Urinary bladder (tissue), 4 donors: ENCODE measurements around the gene PRSS48. TPM values are rescaled to one million over a fixed set of nuclear protein-coding genes. Genes with fewer than 3 reads are reported as not detected.
"Not testable (repeated sequence)": the region's sequence is repeated elsewhere in the genome, so short reads cannot be mapped to it uniquely, and the experiment has no call there.

ENCODE experiments used
- DNase-seq: peaks from one replicate; pipeline ENCODE4 v3.0.0-alpha.2; 2015; ENCODE audit errors: extremely low spot score
- H3K27ac ChIP-seq: one replicate; pipeline ENCODE4 v1.5.1; 2013; ENCODE audit warnings: low read depth, mild to moderate bottlenecking, moderate library complexity
- H3K36me3 ChIP-seq: one replicate; pipeline ENCODE4 v1.6.1; 2013; ENCODE audit warnings: mild to moderate bottlenecking, moderate library complexity; ENCODE audit not compliant: insufficient read depth
- H3K4me1 ChIP-seq: one replicate; pipeline ENCODE4 v1.6.1; 2013; ENCODE audit warnings: mild to moderate bottlenecking, moderate library complexity; ENCODE audit not compliant: insufficient read depth
- H3K4me3 ChIP-seq: one replicate; pipeline ENCODE4 v1.5.1; 2013; ENCODE audit warnings: low read depth, low read length
- WGBS: extraction: QIAGEN DNeasy Blood & Tissue Kit; methylation state at CpG from one replicate; pipeline ENCODE4 v1.1.7; 2013; 5-methylcytosine and 5-hydroxymethylcytosine counted together
- polyA plus RNA-seq: library from polyadenylated mRNA; stranded (reverse); fragments of 200-250 nt; gene quantifications from one replicate; pipeline ENCODE4 v1.2.3, GENCODE V29; 2013
- total RNA-seq: library from RNA; depleted of rRNA; stranded (reverse); fragments of >200 nt; gene quantifications from one replicate; pipeline ENCODE4 v1.2.3, GENCODE V29; 2014
- donor health status: healthy with polysubstance abuse.
- donor health status: healthy.

Gene PRSS48, protein sequence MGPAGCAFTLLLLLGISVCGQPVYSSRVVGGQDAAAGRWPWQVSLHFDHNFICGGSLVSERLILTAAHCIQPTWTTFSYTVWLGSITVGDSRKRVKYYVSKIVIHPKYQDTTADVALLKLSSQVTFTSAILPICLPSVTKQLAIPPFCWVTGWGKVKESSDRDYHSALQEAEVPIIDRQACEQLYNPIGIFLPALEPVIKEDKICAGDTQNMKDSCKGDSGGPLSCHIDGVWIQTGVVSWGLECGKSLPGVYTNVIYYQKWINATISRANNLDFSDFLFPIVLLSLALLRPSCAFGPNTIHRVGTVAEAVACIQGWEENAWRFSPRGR
- not detected for total RNA-seq
- not detected for polyA plus RNA-seq

DNA sequence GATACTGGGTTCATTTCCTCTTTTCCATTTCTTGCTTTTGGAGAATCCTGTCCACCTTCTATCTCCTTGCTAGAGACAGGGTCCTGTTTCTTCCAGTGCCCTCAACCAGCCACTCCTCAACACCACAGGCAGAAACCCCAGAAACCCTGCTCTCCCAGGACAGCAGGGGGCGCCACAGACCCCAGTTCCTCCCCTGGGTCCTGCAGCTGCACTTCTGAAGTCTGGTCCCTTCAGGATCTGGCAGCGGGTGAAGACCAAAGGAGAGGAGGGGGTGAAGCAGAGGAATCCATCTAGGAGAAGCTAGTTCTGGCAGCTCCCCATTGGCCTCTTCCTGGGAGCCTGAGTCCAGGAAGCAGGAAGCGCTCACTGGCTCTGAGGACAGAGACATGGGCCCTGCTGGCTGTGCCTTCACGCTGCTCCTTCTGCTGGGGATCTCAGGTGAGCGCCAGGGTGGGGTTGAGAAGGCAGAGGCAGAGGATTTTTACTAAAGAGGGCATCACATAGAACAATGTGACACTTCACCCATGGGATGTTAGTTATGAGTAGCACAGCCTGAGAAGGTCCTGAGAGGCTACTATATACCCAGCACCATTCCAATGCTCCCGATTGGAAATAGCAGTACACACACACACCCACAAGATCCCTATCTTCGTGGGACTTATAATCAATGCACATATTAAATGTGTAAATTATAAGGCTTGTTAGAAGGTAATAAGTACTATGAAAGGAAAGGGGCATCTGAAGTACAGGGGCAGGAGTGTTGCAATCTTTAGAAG lies at the start of gene PRSS48:
PRSS48 (plus strand) TSS at position 375 of the 776 bp plus-strand sequence; CDS start at position 387, 12 bp downstream.
- DNase-seq, result no peak

DNA sequence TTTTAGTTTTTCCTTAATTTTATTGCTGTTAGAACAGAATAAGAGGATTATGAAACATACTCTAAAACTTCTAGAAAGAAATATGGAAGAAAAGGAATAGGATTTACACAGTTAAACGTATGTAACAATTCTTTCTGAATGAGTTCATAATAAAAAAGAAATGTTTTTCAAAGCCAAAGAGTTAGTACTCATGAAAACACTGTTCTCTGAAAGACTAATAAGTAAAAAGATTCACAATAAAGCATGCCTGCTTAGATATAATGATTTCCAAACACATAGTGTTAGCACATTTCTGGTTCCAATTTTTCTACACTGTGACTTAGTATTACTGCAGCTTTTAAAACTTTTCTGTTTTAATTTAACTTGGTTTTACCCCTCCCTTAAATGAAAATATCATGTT lies 49.8 kb upstream of the PRSS48 start:
- Histone ChIP-seq H3K4me1 (no peaks in the 10 kb centered on the region), H3K27ac (no peak overlapping the region), H3K4me3 (peak overlapping the region; percentile 28), H3K36me3 (no peaks in the 10 kb centered on the region)
- no peak for DNase-seq
- whole genome bisulfite sequencing, result 27% methylated on average over 1 of the region's 1 CpG

More for the DNA sequence above, at the start of gene PRSS48:
- Histone ChIP-seq H3K4me1 (no peaks in the 10 kb centered on the region), H3K27ac (no peak within 1 kb of the TSS), H3K4me3 (no peak within 1 kb of the TSS), H3K36me3 (no peaks in the 10 kb centered on the region)
- WGBS, result 77% methylated on average over 7 of the region's 7 CpGs

DNA sequence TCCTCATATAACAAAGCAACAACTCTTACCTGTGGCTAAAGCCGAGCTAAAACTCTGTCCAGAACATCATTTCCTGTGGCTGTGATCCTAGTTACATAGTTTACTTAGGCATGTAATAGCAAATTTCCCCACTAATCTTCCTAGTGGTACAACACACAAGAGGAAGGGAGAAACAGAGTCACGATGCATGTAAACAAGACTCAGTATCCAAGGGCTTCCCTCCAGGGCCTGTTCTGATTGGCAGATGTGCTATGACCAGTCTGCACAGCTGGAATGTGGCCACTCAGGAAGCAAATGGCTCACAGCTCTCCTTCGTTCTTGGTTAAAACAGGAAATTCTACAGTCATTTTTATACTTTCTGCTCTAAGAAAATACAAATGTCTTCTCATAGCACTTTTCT lies 49.2 kb upstream of the PRSS48 start:
- no peaks in the 10 kb centered on the region for H3K36me3 ChIP-seq
- DNase-seq, result no peak
- peak overlapping the region; percentile 28 for H3K4me3 ChIP-seq
- no peaks in the 10 kb centered on the region for H3K4me1 ChIP-seq
- WGBS, result 12% methylated on average over 3 of the region's 3 CpGs
- H3K27ac ChIP-seq, result peak overlapping the region; percentile 75

DNA sequence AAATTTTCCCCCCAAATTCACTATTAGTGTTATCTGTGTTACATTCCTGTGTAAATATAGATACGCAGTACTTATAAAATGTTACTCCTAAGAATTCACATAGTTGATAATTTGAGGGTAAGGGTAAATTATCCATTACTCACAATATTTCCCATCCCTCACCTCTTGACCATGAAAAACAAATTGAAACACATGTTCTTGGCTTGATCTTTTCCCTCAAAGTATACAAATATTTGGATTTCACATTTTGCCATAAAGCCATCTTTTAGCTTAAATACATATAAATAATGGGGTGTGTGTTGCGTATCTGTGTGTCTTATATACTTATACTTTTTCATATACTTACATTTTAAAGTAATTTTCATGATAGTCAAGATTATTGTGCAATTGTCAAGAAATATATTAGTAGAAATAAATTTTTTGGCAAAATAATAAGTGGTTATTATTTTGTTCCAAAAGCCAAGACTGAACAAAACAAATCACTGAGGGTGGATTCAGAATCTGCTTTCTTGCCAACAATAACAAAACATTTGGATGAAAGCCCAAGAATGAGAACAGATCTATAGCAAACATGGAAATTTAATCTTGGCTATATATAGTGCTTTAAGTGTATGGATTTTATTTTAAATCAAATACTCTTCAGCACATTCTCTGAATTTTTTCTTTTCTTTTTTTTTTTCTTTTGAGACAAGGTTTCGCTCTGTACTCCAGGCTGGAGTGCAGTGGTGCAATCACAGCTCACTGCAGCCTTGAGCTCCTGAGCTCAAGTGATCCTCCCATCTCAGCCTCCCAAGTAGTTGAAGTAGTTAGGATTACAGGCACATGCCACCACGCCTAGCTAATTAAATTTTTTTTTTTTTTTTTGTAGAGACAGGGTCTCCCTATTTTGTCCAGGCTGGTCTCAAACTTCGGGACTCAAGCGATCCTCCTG lies 48.5 kb upstream of the PRSS48 start:
- Histone ChIP-seq H3K27ac (no peak overlapping the region), H3K4me3 (no peak overlapping the region), H3K4me1 (no peaks in the 10 kb centered on the region), H3K36me3 (no peaks in the 10 kb centered on the region)
- DNase-seq, result no peak
- 62% methylated on average over 6 of the region's 6 CpGs for WGBS

DNA sequence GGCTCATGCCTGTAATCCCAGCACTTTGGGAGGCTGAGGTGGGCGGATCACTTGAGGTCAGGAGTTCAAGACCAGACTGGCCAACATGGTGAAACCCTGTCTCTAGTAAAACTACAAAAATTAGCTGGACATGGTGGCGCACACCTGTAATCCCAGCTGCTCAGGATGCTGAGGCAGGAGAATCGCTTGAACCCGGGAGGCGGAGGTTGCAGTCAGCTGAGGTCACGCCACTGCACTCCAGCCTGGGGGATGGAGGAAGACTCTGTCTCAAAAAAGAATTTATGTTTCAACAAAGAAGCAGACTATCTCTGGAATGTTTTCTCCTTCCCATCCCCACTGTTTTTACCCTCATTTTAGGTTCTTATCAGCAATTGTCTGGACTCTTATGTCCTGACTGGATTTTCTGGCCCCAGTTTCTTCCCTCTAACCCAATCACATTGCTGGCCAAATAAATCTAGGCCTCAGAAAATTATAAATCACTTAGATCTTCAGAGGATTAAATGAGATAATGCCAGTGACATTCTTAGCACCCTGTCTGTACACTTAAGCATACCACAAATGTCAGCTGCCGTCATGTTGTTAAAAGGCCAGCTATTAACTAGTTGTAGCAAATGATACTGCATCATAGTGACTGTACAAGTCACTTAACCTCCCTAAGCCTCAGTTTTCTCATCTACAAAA lies 44.9 kb upstream of the PRSS48 start:
- no peaks in the 10 kb centered on the region for H3K4me1 ChIP-seq
- H3K36me3 ChIP-seq, result no peaks in the 10 kb centered on the region
- 64% methylated on average over 7 of the region's 7 CpGs for WGBS
- no peak overlapping the region for H3K4me3 ChIP-seq
- DNase-seq, result no peak
- peak overlapping the region; percentile 5 for H3K27ac ChIP-seq

DNA sequence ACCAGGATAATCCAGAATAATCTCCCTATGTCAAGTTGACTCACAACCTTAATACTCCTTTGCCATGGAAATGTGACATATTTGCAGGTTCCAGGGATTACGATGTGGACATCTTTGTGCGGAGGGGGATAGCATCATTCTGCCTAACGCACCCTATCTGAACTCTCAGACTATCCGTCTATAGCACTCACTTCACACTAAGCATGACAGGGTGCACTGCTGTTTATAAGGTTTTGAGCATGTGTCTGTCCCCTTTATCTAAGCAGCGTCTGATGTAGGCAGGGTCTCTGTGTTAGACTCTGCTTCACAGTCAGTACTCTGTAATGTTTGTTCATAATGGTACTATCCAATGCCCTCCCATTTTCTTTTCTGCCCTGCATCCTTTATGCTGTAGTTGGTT lies 43.4 kb upstream of the PRSS48 start:
- no peak overlapping the region for H3K27ac ChIP-seq
- no peaks in the 10 kb centered on the region for H3K4me1 ChIP-seq
- H3K36me3 ChIP-seq, result no peaks in the 10 kb centered on the region
- WGBS, result 72% methylated on average over 5 of the region's 5 CpGs
- DNase-seq, result no peak
- no peak overlapping the region for H3K4me3 ChIP-seq

DNA sequence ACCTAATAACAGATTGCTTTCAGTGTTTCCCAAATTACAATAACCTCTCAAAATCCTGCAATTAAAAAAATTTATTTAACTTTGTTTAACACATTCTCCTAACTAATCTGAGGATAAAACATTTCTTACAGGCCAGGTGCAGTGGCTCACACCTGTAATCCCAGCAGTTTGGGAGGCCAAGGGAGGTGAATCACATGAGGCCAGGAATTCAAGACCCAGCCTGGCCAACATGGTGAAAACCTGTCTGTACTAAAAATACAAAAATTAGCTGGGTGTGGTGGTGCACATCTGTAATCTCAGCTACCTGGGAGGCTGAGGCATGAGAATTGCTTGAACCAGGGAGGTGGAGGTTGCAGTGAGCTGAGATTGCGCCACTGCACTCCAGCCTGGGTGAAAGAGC lies 41.6 kb upstream of the PRSS48 start:
- not testable (repeated sequence) for H3K27ac ChIP-seq, DNase-seq, H3K36me3 ChIP-seq, H3K4me1 ChIP-seq, H3K4me3 ChIP-seq
- 97% methylated on average over 1 of the region's 1 CpG for WGBS

DNA sequence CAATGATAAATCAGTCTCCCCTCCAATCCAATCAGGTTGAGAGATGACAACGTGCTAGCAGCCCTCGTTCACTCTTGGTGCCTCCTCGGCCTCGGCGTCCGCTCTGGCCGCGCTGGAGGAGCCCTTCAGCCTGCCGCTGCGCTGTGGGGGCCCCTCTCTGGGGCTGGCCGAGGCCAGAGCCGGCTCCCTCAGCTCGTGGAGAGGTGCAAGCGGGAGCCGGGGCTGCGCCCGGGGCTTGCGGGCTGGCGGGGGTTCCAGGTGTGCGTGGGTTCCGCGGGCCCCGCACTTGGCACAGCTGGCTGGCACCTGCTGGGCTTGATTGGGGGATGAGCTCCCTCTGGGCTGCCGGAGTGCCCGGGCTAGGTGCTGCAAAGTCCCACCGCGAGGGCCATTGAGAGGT lies 40.9 kb upstream of the PRSS48 start:
- Histone ChIP-seq H3K36me3 (no peaks in the 10 kb centered on the region), H3K4me1 (no peaks in the 10 kb centered on the region), H3K4me3 (no peak overlapping the region), H3K27ac (no peak overlapping the region)
- DNase-seq, result no peak
- 98% methylated on average over 27 of the region's 27 CpGs for WGBS

DNA sequence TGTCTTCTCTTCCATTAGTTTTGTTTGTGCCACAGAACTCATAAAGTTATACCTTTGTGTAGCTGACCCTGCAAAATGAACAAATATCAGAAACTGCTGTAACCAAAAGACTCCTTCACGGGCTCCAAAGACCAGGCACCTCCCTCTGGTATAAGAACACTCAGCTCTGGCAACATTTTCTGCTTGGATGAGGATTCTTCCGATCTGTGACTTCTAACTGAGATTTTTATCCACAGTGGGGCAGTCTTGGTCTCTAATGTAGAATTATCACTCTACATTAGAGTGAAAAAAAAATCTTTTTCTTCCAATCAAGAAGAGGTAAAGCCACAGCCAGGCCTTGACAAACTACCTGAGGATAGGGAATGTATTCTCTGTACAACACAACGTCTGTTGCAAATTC lies 38.5 kb upstream of the PRSS48 start:
- Histone ChIP-seq H3K4me1 (no peaks in the 10 kb centered on the region), H3K27ac (no peak overlapping the region), H3K4me3 (no peak overlapping the region), H3K36me3 (no peaks in the 10 kb centered on the region)
- no peak for DNase-seq
- 42% methylated on average over 3 of the region's 3 CpGs for WGBS

DNA sequence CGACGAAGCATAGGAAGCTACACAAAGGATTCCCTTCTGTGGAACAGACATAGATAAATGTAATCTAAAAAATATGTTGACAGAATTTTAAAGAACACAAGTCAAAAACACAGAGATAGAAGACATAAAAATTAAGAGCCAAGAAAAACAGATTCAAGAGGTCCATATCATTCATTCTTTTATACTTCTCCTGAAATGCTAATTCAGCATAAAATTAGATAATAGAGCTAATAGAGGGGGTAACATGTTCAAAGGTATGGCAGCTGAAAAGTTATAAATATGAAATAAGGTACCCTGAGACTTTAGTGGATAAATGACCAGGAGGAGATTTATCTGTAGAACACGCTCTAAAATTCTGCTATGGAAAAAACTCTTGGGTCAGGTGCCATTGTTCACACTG lies 37.4 kb upstream of the PRSS48 start:
- Histone ChIP-seq H3K27ac (no peak overlapping the region), H3K36me3 (no peaks in the 10 kb centered on the region), H3K4me1 (no peaks in the 10 kb centered on the region), H3K4me3 (no peak overlapping the region)
- WGBS, result 94% methylated on average over 3 of the region's 3 CpGs
- DNase-seq, result no peak

DNA sequence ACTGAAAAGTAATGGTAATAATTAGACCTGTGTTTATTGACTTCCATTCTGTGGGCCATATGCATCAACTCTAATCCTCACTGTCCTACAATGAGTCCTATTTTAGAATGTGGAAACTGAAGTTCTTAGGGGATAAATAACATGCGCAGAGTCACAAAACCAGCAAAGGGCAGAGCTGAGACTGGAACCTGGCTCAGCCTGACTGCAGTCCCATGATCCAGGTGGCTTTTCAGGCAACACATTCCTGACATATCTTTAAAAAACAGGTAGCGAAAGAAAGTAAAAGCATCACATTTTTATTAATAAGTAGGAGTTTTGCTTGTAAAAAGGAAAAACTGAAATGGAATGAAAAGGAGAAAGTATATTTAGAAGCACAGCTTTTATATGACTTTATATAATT lies 34.7 kb upstream of the PRSS48 start:
- Histone ChIP-seq H3K4me1 (no peaks in the 10 kb centered on the region), H3K27ac (no peak overlapping the region), H3K36me3 (no peaks in the 10 kb centered on the region), H3K4me3 (no peak overlapping the region)
- no peak for DNase-seq
- 93% methylated on average over 2 of the region's 2 CpGs for WGBS

DNA sequence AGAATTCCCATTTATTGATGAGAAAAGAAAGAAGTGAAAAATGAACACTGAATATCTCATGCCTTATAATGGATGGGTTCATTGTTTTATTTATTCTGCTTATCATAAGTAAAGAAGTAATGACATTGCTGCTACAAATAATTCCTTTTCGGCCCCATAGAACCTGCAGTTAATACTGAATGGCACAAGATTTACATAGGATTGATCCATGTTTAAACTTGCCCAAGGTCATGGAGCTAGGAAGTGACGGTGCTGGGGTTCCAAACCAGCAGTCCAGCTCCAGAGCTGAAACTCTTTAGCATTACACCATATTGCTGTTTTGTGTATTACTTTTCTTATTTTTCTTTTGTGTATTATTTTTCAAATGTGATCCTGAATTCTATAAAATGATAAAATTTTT lies 30.2 kb upstream of the PRSS48 start:
- Histone ChIP-seq H3K36me3 (no peaks in the 10 kb centered on the region), H3K27ac (no peak overlapping the region), H3K4me3 (no peak overlapping the region), H3K4me1 (no peaks in the 10 kb centered on the region)
- DNase-seq, result no peak
- 92% methylated on average over 2 of the region's 2 CpGs for WGBS

DNA sequence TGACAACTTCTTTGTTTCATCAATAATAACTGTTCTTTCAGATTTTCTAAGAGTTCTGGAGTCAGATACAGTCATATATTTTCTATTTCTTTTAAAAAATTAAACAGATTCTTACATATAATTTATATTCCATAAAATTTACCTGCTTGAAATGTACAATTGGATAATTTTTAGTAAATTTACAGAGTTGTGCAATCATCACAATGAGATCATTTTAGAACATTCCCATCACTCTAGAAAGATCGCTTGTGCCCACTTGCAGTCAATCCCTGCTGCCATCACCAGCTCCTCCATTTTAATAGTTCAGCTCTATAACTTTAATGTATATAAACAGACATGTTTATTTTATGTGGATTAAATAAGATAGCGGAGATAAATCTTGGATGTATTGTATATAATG lies 29.6 kb upstream of the PRSS48 start:
- H3K4me1 ChIP-seq, result no peaks in the 10 kb centered on the region
- WGBS, result 93% methylated on average over 2 of the region's 2 CpGs
- no peaks in the 10 kb centered on the region for H3K36me3 ChIP-seq

More for the DNA sequence above, 29.6 kb upstream of the PRSS48 start:
- Histone ChIP-seq H3K27ac (no peak overlapping the region), H3K4me3 (no peak overlapping the region)
- DNase-seq, result no peak
